Panc1 (cell line): ENCODE measurements around the gene CCR1. TPM values are rescaled to one million over a fixed set of nuclear protein-coding genes. Genes with fewer than 3 reads are reported as not detected.

Source experiments
- ATAC-seq: fragments of 200-7000 bp; cut with Tn5 transposase; 2 replicates; pipeline ENCODE4 v1.9.1; 2020; ENCODE audit warnings: mild to moderate bottlenecking, moderate library complexity
- BruUV-seq: library from RNA; stranded (reverse); fragments of 400-500 nt; replicated peaks from 2 replicates; lab custom pipeline; 2021; lab: Mats Ljungman, UMichigan
- CTCF ChIA-PET: fragments of 300-600 bp; sonication (Branson Sonifier 250); formaldehyde crosslinking; loops from one replicate; lab custom pipeline; 2022; ENCODE audit warnings: antibody characterized with exemption; lab: Charles Lee
- POLR2A ChIA-PET: fragments of 300-600 bp; sonication (Branson Sonifier 250); formaldehyde crosslinking; loops from one replicate; lab custom pipeline; 2022; ENCODE audit warnings: antibody characterized with exemption; lab: Charles Lee
- DNase-seq: peaks from one replicate; pipeline ENCODE4 v3.0.0-alpha.2; 2010; ENCODE audit warnings: low read depth, low spot score
- H3K27ac ChIP-seq: 2 replicates; pipeline ENCODE4 v1.5.1; 2011; ENCODE audit warnings: mild to moderate bottlenecking, low read length, inconsistent platforms
- H3K27me3 ChIP-seq: fragments of 200-500 bp; sonication (Bioruptor generic); 2 replicates; pipeline ENCODE4 v1.6.0; 2014; ENCODE audit warnings: low read length, inconsistent platforms; ENCODE audit not compliant: control insufficient read depth, insufficient read depth
- H3K36me3 ChIP-seq: fragments of 200-500 bp; sonication (Bioruptor generic); 2 replicates; pipeline ENCODE4 v1.5.1; 2014; ENCODE audit warnings: inconsistent platforms, mild to moderate bottlenecking, low read length, moderate library complexity; ENCODE audit not compliant: control insufficient read depth, insufficient read depth
- H3K4me1 ChIP-seq: 2 replicates; pipeline ENCODE4 v1.5.1; 2011; ENCODE audit warnings: inconsistent platforms, mild to moderate bottlenecking, low read length, moderate library complexity; ENCODE audit not compliant: control insufficient read depth, insufficient read depth
- H3K4me3 ChIP-seq, 2 experiments: 2 replicates each; pipeline ENCODE4 v1.5.1; 2011 to 2012; ENCODE audit warnings: low read depth in 2 of 2, low read length in 2 of 2, mild to moderate bottlenecking in 2 of 2, inconsistent platforms in 1 of 2, moderate library complexity in 1 of 2
- H3K9me3 ChIP-seq: fragments of 200-500 bp; sonication (Bioruptor generic); 2 replicates; pipeline ENCODE4 v1.5.1; 2014; ENCODE audit warnings: low read depth, mild to moderate bottlenecking, inconsistent platforms, low read length, moderate library complexity; ENCODE audit not compliant: control insufficient read depth, insufficient read depth
- CTCF ChIP-seq: fragments of 450-650 bp; IDR thresholded peaks from 2 replicates; pipeline ENCODE4 v1.5.1; 2017; ENCODE audit warnings: mild to moderate bottlenecking
- POLR2AphosphoS5 ChIP-seq: IDR thresholded peaks from 2 replicates; pipeline ENCODE4 v1.6.1; 2012; ENCODE audit warnings: mild to moderate bottlenecking, low read depth, low read length, moderate library complexity
- REST ChIP-seq, 2 experiments: IDR thresholded peaks; 2 replicates each; pipeline ENCODE4 v1.6.1; 2011 to 2012; ENCODE audit warnings: low read depth in 2 of 2, control low read depth in 1 of 2, low read length in 1 of 2, mild to moderate bottlenecking in 1 of 2, moderate library complexity in 1 of 2; ENCODE audit not compliant: insufficient read depth in 1 of 2
- SIN3A ChIP-seq: IDR thresholded peaks from 2 replicates; pipeline ENCODE4 v1.6.1; 2012; ENCODE audit warnings: low read depth, mild to moderate bottlenecking, low read length, moderate library complexity, borderline replicate concordance; ENCODE audit not compliant: insufficient read depth
- TCF7L2 ChIP-seq: IDR thresholded peaks from 2 replicates; pipeline ENCODE4 v1.6.1; 2011; ENCODE audit warnings: mild to moderate bottlenecking, low read depth, low read length, inconsistent platforms
- in situ Hi-C: cut with HindIII; loops from 2 replicates; pipeline ENCODE4 v1.10.0; 2016; ENCODE audit warnings: low sequenced_read_pairs, low pct_unique_long_range_greater_than_20kb
- intact Hi-C: fragments of 100-400 bp; cut with micrococcal nuclease; formaldehyde crosslinking; loops from one replicate; pipeline ENCODE4 v1.10.0; 2022; ENCODE audit not compliant: unreplicated experiment
- total RNA-seq: library from RNA; stranded (reverse); gene quantifications from one replicate; pipeline ENCODE4 v1.2.1, GENCODE V29; 2021; ENCODE audit not compliant: unreplicated experiment

The CCR1 gene
- total RNA-seq, 1 experiment from 2014 or later, result not detected

- ChIA-PET CTCF (no interaction called here), POLR2A (no interaction called here)
- Histone ChIP-seq H3K27me3 (no peaks in the 10 kb centered on the region), H3K4me3 (no peak overlapping the region), H3K4me1 (no peaks in the 10 kb centered on the region), H3K27ac (no peak overlapping the region), H3K36me3 (no peaks in the 10 kb centered on the region), H3K9me3 (no peaks in the 10 kb centered on the region)
- intact Hi-C loops (no loop called here), in situ Hi-C loops (no loop called here)
- no peak for DNase-seq
- TF ChIP-seq CTCF (no peak), TCF7L2 (no peak), SIN3A (no peak), REST (IDR thresholded peaks at IDR 0.05; ENCODE audit: insufficient read depth in 1 of 2, low read depth in 2 of 2, low read length in 1 of 2) (no peak), POLR2AphosphoS5 (no peak)
- no peak for ATAC-seq
- BruUV-seq, result no TSS peak
These were observed 10.1 kb upstream of the CCR1 start for GRCh38 chr3:46218196-46218709.

- H3K4me1 ChIP-seq, result no peaks in the 10 kb centered on the region
- H3K27me3 ChIP-seq, result no peaks in the 10 kb centered on the region
- H3K4me3 ChIP-seq, result no peak overlapping the region
- ChIA-PET CTCF (no interaction called here), POLR2A (no interaction called here)
- no peaks in the 10 kb centered on the region for H3K9me3 ChIP-seq
- TF ChIP-seq TCF7L2, result no peak
- TF ChIP-seq SIN3A, result no peak
- no peak for TF ChIP-seq REST (IDR thresholded peaks at IDR 0.05; ENCODE audit: insufficient read depth in 1 of 2, low read depth in 2 of 2, low read length in 1 of 2)
- TF ChIP-seq CTCF, result no peak
- no peak for TF ChIP-seq POLR2AphosphoS5
- H3K36me3 ChIP-seq, result no peaks in the 10 kb centered on the region
- intact Hi-C loops, result no loop called here
- DNase-seq, result no peak
- in situ Hi-C loops, result no loop called here
- no peak for ATAC-seq
- BruUV-seq, result no TSS peak
- no peak overlapping the region for H3K27ac ChIP-seq
These were observed 7.8 kb upstream of the CCR1 start for GRCh38 chr3:46215810-46216414.
